Measurements from ENCODE around the gene TRMT61A. TPM values are rescaled to one million over a fixed set of nuclear protein-coding genes. Genes with fewer than 3 reads are reported as not detected.

TRMT61A gene
- total RNA-seq, 6 experiments from 2014 or later: 12.0 to 14.9 (median 13.4) TPM

DNA sequence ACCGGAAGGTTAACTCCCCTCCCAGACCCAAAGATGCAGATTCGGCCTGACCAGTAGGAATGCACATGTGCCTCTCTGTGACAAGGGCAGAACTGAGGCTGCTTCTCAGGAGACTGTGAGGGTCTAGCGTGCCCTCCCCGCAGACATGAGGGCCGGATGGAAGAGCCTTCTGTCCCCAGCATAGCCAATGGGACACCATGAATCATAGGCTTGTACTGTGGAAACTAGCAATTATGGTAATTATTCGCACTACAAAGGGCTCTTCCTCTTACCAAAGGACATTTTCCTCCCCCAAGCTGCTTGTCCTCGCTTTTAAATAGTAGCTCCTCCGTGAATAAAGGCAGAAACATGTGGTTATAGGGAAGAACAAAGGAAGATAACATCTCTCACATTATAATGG is 40.0 kb downstream of the TRMT61A start:
- Mint-ChIP-seq H3K4me1 (ENCODE audit: low read depth) (peaks cover 15% of the 10 kb centered on the region), H3K9me3 (no peaks in the 10 kb centered on the region), H3K27me3 (ENCODE audit: insufficient read depth) (no peaks in the 10 kb centered on the region), H3K27ac (no peak overlapping the region; the same call in 1 of the 2 replicates), H3K36me3 (ENCODE audit: low read depth) (no peaks in the 10 kb centered on the region), H3K4me3 (no peak overlapping the region)
- no peak for DNase-seq
- TF ChIP-seq, protein P1, sequence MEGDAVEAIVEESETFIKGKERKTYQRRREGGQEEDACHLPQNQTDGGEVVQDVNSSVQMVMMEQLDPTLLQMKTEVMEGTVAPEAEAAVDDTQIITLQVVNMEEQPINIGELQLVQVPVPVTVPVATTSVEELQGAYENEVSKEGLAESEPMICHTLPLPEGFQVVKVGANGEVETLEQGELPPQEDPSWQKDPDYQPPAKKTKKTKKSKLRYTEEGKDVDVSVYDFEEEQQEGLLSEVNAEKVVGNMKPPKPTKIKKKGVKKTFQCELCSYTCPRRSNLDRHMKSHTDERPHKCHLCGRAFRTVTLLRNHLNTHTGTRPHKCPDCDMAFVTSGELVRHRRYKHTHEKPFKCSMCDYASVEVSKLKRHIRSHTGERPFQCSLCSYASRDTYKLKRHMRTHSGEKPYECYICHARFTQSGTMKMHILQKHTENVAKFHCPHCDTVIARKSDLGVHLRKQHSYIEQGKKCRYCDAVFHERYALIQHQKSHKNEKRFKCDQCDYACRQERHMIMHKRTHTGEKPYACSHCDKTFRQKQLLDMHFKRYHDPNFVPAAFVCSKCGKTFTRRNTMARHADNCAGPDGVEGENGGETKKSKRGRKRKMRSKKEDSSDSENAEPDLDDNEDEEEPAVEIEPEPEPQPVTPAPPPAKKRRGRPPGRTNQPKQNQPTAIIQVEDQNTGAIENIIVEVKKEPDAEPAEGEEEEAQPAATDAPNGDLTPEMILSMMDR (IDR thresholded peaks at IDR 0.05): no peak

GRCh38 chr14:103569408-103569807 is 40.4 kb downstream of the TRMT61A start:
- Mint-ChIP-seq H3K9me3 (no peaks in the 10 kb centered on the region), H3K27ac (no peak overlapping the region; the same call in 1 of the 2 replicates)

GRCh38 chr14:103574104-103574503 is 45.1 kb downstream of the TRMT61A start:
- H3K9me3 Mint-ChIP-seq: no peaks in the 10 kb centered on the region
- DNase-seq: no peak
- H3K36me3 Mint-ChIP-seq (ENCODE audit: low read depth): peaks cover 18% of the 10 kb centered on the region
- TF ChIP-seq, protein P1 (IDR thresholded peaks at IDR 0.05): no peak
- no peaks in the 10 kb centered on the region; the same call in 1 of the 2 replicates for H3K27me3 Mint-ChIP-seq (ENCODE audit: insufficient read depth)
- H3K27ac Mint-ChIP-seq: no peak overlapping the region; the same call in 1 of the 2 replicates
- H3K4me1 Mint-ChIP-seq (ENCODE audit: low read depth): peaks cover 30% of the 10 kb centered on the region
- no peak overlapping the region for H3K4me3 Mint-ChIP-seq

More at GRCh38 chr14:103569408-103569807, 40.4 kb downstream of the TRMT61A start:
- Mint-ChIP-seq H3K36me3 (ENCODE audit: low read depth) (peaks cover 4% of the 10 kb centered on the region), H3K27me3 (ENCODE audit: insufficient read depth) (no peaks in the 10 kb centered on the region), H3K4me3 (no peak overlapping the region), H3K4me1 (ENCODE audit: low read depth) (peaks cover 11% of the 10 kb centered on the region; the same call in 1 of the 2 replicates)
- TF ChIP-seq, protein P1 (IDR thresholded peaks at IDR 0.05): no peak
- no peak for DNase-seq

- H3K9me3 Mint-ChIP-seq: no peaks in the 10 kb centered on the region
- peaks cover 26% of the 10 kb centered on the region for H3K4me1 Mint-ChIP-seq (ENCODE audit: low read depth)
- H3K27ac Mint-ChIP-seq: peak overlapping the region; percentile 50
- DNase-seq: no peak
- no peaks in the 10 kb centered on the region; the same call in 1 of the 2 replicates for H3K27me3 Mint-ChIP-seq (ENCODE audit: insufficient read depth)
- H3K4me3 Mint-ChIP-seq: no peak overlapping the region
- peaks cover 18% of the 10 kb centered on the region for H3K36me3 Mint-ChIP-seq (ENCODE audit: low read depth)
- TF ChIP-seq, protein P1 (IDR thresholded peaks at IDR 0.05): no peak
Measured at GRCh38 chr14:103574707-103575285, 45.8 kb downstream of the TRMT61A start.

GRCh38 chr14:103576371-103577024 is 47.5 kb downstream of the TRMT61A start:
- Mint-ChIP-seq H3K36me3 (ENCODE audit: low read depth) (peaks cover 21% of the 10 kb centered on the region), H3K27ac (peak overlapping the region; percentile 95), H3K27me3 (ENCODE audit: insufficient read depth) (no peaks in the 10 kb centered on the region; the same call in 1 of the 2 replicates), H3K4me3 (peak overlapping the region; percentile 51), H3K4me1 (ENCODE audit: low read depth) (peaks cover 22% of the 10 kb centered on the region), H3K9me3 (no peaks in the 10 kb centered on the region)
- TF ChIP-seq, protein P1 (IDR thresholded peaks at IDR 0.05): no peak
- DNase-seq: peak; percentile 87

Data from HFFc6 (cell line).